ENCODE measurements around the gene OPN4.

Gene OPN4

GRCh38 chr10:86678999-86679792 lies 24.8 kb downstream of the OPN4 start:
- no peak for DNase-seq (ENCODE audit: low read depth, low spot score)

- DNase-seq (ENCODE audit: low read depth, low spot score) = no peak
Observed at GRCh38 chr10:86681047-86681446, 26.7 kb downstream of the OPN4 start.

- no peak for DNase-seq (ENCODE audit: low read depth, low spot score)
Observed at GRCh38 chr10:86681722-86682386, 27.5 kb downstream of the OPN4 start.

DNA sequence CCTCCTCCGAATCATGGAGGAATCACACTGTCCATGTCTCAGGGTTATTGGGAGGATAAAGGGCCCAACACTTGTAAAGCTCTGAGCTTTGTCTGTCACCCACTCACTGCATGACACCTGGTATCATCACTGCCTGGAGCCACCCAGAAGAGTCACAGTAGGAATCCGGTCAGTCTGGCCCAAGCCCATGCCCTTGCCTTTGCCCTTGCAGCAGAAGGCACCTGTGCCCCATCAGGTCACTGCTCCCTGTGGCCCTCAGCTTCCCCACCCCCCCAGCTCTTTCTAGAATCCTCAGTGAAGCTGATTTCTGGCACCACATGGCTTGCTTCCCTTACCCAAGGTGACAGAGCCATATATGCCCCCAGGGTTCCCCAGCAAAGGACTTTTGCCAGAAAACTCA lies 28.3 kb downstream of the OPN4 start:
- no peak for DNase-seq (ENCODE audit: low read depth, low spot score)

GRCh38 chr10:86684331-86685097 lies 30.2 kb downstream of the OPN4 start:
- DNase-seq (ENCODE audit: low read depth, low spot score) = no peak

DNA sequence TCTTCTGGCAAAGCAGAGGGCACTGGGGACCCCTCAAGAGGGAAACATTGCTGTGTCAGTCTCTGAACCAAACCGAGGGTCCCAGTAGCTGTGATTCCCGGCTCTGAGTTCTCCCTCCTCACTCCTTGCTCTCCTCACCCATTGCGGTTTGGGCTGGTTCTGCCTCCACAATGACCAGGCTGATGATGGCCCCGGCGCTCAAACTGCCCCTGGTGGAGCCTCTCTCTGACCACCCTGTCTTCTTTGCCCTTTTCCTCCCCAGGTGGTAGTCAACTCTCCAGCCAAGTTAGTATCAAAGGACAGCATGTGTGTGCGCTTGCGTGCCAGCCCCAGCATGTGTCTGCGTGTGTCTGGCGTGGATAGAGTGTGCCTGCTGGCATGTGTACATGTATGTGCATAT lies 31.1 kb downstream of the OPN4 start:
- no peak for DNase-seq (ENCODE audit: low read depth, low spot score)

DNA sequence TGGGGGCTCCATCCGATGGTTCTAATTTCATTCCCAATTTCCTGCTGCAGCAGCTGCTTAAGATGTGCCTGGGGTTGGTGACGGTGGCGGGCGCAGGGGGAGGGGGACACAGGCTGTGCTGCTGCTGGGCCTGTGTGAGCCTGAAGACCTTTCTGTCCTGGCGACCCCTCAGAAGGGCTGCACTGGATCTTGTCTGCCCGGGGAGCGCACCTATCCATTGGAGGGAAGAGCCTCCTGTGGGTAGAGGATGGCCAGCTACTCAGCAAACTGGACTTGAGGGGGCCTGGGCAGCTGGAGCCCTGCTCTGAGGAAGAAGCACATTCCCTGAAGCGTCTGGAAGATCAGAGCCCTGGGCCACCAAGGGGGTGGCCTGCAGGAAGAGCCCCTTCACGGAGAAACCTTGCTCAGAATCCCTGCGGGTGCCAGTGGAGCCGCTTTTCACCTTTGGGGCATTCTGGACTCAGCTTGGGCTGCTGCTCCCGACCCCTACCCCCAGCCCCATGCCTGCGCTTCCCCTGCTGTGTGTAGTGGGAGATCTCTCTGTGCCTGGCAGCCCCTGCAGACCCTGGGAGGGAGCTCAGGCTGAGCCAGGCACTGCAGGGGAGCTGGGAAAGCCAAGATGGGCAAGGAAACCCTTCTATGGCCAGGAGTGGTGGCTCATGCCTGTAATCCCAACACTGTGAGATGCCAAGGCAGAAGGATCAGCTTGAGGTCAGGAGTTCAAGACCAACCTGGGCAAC lies 31.7 kb downstream of the OPN4 start:
- DNase-seq (ENCODE audit: low read depth, low spot score) = no peak

DNA sequence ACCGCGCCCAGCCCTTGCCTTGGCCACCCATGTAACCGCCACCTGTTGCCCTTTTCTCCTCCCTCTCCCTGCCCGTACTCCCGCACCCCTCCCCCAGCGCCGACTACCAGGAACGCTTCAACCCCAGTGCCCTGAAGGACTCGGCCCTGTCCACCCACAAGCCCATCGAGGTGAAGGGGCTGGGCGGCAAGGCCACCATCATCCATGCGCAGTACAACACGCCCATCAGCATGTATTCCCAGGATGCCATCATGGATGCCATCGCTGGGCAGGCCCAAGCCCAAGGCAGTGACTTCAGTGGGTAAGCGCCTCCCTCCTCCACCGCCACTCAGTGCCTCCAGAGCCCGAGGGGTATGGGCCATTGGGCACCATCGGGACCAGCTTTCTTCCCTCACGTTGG lies 32.6 kb downstream of the OPN4 start:
- DNase-seq (ENCODE audit: low read depth, low spot score) = no peak

DNA sequence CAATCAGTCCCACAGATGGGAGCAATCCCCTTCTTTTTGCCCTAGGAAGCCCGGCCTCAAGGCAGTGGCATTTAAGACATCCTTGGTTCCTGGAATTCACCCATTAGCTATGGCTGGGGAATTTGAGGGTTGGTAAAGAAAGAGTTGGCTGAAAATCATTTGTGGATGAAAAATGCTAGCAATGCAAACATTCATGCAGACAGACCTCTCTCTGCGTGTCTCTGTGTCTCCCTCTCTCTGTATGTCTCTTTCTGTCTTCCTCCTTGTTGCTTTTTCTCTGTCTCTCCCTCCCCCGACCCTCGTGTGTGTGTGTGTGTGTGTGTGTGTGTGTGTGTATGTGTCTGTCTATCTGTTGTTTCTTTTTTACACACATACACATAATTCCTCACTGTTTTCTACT lies 33.4 kb downstream of the OPN4 start:
- DNase-seq (ENCODE audit: low read depth, low spot score) = no peak

DNA sequence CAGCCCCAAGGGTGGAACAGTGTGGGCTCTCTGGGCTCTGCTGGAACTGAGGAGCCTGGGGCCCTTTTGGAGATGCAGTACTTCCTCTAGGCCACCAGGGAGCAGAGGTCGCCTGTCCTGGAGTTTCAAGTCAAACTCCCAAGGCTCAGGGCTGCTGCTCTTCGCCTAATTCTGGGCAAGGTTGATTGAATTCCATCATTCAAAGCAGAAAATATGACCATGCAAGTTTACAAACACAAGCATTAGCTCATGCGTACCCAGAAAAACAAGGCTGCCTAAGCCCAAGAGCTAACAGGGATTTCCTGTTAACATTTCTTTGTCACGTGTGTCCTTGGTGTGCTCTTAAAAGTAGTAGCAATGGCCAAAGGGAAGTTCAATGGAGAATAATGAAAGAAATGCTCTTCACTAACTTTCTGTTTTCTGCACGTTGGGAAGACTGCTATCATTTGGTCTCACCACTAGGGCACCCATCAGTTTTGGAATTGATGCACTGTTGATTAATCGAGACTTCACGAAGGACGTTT lies 34.1 kb downstream of the OPN4 start:
- no peak for DNase-seq (ENCODE audit: low read depth, low spot score)

DNA sequence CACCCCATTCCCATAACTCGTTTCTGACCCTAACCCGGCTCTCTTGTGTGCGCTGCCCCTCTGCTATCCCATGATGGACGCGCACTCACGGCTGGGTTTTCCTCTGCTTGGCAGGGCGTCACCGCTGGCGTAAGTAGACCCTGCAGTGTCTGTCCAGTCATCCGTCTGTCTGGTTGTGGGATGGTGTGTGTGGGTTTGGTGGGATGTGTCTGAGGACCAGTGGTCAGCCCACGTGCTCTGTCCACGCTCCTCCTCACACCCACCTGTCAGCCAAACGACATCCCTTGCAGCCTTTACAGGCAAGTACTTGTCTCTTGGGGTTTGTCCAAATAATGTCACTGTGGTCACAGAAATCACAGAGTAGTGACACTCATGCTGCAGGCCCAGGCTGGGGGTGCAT lies 34.8 kb downstream of the OPN4 start:
- no peak for DNase-seq (ENCODE audit: low read depth, low spot score)

DNA sequence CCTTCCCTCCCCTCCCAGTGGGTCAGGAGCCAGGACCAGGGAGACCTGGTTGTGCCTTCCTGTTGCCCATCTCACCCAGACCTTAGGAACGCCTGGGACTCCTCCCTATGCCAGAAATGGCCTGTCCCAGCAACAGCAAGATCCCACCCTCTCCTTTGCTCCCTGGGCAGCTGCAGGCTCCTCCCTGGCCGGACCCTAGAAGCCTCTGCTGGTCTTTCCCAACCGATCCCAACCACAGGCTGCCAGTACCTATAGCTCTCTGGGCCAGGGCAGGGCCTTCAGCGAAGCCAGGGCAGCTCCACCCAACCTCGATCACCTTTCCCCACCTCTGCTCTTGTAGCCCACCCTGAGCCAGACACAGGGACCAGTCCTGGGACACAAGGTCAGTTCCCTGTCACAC lies 35.9 kb downstream of the OPN4 start:
- DNase-seq (ENCODE audit: low read depth, low spot score) = no peak

- no peak for DNase-seq (ENCODE audit: low read depth, low spot score)
Observed at GRCh38 chr10:86690657-86691084, 36.3 kb downstream of the OPN4 start.

GRCh38 chr10:86691333-86692022 lies 37.1 kb downstream of the OPN4 start:
- no peak for DNase-seq (ENCODE audit: low read depth, low spot score)

DNA sequence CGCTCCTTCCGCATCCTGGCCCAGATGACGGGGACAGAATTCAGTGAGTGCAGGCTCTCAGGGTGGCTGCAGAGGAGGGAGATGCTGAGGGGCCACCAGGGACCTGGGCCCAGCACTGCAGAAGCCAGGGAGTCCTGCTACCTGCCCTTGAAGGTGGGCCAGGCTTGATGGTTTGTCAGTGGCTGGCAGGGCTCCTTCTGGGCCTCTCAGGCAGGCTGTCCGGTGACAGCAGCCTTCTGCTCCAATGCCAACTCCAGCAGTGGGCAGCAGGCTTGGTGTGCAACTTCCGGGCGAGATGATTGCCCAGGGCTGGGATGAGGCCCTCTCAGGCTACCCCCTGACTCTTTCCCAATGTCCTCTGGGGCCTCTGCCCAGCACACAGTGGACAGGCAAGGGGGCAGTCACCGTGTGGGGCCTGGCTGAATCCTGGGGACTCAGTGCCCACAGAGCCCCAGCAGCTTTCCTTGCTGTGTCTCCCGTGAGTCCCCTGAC lies 37.7 kb downstream of the OPN4 start:
- DNase-seq (ENCODE audit: low read depth, low spot score) = no peak

GRCh38 chr10:86692664-86693063 lies 38.3 kb downstream of the OPN4 start:
- no peak for DNase-seq (ENCODE audit: low read depth, low spot score)

- no peak for DNase-seq (ENCODE audit: low read depth, low spot score)
Observed at GRCh38 chr10:86693275-86693674, 38.9 kb downstream of the OPN4 start.

DNA sequence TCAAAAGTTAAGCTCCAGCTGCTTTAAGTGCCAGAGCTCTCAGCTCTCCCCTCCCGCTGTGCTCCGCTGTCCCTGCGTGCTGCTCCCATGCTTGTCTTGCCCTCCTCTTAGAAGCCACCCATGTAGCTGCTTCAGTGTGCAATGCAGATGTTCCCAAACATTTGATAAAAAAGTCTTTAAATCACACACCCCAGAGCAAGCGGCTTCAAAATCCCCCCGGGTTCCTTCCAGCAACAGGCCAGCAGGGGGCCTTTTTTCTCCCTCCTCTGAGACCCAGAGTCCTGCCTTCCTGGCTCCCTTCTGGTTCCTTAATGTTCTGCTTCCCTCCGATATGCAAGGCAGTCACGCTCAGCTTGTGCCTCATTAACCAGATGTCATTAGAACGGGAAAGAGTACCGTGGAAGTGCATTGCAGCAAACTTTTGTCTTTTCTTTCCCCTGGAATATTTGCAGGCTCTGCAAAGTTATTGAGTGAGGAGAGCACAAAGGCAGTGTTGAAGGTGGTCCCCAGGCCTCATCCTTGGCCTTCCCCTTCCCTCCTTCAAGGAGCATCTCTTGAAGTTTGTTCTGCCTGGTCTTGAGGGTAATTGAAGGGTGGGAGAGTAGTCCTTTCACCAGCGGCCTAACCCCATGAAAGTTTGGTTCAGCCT lies 39.5 kb downstream of the OPN4 start:
- DNase-seq (ENCODE audit: low read depth, low spot score) = no peak

DNA sequence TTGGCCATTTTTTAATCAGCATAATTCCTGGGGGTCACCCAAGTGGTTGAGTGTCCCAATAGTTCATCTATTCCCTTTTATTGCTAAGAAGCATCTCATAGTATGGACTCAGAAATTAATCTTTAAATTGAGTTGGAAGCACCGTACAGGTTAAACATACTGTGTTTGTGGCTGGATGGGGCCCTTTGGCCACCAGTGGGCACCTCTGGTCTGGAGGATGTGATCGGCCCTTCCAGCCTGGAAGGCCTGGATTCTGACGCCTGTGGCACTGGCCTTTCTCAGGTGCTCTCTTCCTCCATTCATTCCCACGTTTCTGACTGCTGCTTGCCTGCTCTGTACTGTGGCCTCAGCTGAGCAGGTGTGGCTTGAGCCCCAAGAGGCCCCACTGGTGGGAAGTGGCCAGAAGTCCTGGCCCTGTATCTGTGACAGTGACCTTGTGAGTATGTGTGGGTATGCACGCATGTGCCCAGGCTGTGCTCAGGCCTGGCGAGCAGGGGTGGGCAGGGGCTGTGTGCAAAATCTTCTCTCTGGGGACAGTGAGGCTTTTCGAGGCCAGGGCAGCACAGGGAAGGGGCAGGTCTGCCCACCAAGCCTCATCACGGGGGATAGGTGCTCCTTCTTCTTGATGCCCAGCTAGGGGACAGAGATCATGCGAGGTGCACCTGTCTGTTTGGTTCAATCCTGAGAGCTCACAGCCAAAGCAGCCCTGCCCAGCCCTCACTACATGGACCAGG lies 44.0 kb downstream of the OPN4 start:
- no peak for DNase-seq (ENCODE audit: low read depth, low spot score)

GRCh38 chr10:86699125-86699524 lies 44.8 kb downstream of the OPN4 start:
- DNase-seq (ENCODE audit: low read depth, low spot score) = no peak
